SW480 (cell line): Measurements from ENCODE around the gene RHOV.

Experiments used
- DNase-seq: peaks from one replicate; pipeline ENCODE4 v3.0.0-alpha.2; 2016; ENCODE audit warnings: low spot score

Gene RHOV

DNA sequence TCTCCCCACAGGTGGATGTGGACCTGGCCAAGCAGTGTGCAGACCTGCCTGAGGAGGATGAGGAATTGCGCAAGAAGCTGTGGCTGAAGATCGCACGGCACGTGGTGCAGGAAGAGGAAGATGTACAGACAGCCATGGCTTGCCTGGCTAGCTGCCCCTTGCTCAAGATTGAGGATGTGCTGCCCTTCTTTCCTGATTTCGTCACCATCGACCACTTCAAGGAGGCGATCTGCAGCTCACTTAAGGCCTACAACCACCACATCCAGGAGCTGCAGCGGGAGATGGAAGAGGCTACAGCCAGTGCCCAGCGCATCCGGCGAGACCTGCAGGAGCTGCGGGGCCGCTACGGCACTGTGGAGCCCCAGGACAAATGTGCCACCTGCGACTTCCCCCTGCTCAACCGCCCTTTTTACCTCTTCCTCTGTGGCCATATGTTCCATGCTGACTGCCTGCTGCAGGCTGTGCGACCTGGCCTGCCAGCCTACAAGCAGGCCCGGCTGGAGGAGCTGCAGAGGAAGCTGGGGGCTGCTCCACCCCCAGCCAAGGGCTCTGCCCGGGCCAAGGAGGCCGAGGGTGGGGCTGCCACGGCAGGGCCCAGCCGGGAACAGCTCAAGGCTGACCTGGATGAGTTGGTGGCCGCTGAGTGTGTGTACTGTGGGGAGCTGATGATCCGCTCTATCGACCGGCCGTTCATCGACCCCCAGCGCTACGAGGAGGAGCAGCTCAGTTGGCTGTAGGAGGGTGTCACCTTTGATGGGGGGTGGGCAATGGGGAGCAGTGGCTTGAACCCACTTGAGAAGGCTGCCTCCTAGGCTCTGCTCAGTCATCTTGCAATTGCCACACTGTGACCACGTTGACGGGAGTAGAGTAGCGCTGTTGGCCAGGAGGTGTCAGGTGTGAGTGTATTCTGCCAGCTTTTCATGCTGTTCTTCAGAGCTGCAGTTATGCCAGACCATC lies 28.8 kb upstream of the RHOV start:
- no peak for DNase-seq

DNA sequence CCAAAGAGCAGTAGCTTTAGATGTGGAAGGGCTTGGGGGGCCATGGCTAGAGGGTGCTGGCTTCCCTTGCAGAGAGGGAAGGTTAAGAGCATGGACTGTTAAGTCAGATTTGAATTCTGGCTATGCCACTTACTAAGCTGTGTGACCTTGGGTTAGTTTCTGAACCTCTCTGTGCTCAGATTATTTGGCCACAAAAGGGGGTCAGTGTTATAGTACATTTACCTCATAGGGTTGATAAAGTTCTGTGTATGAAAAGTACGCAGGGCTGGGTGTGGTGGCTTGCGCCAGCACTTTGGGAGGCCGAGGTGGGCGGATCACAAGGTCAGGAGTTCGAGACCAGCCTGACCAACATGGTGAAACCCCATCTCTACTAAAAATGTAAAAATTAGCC lies 27.0 kb upstream of the RHOV start:
- DNase-seq: no peak

DNA sequence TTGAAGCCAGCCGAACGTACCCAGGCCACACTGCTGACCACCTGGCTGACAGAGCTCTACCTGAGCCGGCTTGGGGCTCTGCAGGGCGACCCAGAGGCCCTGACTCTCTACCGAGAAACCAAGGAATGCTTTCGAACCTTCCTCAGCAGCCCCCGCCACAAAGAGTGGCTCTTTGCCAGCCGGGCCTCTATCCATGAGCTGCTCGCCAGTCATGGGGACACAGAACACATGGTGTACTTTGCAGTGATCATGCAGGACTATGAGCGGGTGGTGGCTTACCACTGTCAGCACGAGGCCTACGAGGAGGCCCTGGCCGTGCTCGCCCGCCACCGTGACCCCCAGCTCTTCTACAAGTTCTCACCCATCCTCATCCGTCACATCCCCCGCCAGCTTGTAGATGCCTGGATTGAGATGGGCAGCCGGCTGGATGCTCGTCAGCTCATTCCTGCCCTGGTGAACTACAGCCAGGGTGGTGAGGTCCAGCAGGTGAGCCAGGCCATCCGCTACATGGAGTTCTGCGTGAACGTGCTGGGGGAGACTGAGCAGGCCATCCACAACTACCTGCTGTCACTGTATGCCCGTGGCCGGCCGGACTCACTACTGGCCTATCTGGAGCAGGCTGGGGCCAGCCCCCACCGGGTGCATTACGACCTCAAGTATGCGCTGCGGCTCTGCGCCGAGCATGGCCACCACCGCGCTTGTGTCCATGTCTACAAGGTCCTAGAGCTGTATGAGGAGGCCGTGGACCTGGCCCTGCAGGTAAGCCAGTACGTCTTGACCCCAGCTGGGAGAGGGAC lies 26.4 kb upstream of the RHOV start:
- DNase-seq: no peak

DNA sequence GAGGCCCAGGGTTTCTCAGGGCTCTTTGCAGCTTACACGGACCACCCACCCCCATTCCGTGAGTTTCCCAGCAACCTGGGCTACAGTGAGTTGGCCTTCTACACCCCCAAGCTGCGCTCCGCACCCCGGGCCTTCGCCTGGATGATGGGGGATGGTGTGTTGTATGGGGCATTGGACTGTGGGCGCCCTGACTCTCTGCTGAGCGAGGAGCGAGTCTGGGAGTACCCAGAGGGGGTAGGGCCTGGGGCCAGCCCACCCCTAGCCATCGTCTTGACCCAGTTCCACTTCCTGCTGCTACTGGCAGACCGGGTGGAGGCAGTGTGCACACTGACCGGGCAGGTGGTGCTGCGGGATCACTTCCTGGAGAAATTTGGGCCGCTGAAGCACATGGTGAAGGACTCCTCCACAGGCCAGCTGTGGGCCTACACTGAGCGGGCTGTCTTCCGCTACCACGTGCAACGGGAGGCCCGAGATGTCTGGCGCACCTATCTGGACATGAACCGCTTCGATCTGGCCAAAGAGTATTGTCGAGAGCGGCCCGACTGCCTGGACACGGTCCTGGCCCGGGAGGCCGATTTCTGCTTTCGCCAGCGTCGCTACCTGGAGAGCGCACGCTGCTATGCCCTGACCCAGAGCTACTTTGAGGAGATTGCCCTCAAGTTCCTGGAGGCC lies 25.6 kb upstream of the RHOV start:
- DNase-seq: no peak

DNA sequence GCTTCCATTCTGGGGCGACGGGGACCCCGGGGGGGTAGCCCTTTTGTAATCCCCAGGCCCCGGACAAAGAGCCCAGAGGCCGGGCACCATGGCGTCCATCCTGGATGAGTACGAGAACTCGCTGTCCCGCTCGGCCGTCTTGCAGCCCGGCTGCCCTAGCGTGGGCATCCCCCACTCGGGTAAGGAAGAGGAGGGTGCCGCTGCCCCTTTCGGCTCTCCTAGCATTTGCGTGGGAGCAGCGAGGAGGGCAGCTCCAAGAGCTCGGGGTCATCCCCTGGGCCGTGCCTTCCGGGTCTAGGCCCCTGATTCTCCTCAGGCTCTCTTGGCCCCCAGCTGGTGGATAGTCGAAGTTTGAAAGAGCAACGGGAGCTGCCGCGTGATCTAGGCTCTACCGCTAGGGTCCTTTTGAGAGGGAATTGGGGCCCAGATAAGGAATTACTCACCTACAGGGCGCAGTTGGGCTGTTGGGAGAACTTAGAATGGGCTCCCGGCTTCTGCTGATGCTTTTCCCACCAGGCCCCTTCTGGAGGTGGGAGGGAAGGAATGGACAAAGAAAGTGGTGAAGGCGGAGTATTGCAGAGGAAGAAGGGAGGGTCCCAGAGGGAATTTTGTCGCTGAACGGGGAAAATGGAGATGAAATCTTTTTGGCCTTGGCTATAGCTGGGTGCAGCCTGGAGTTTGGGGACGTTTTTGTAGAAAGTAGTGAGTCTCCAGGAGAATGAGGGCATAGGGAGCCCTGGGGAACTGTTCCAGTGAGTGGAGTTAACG lies 20.8 kb upstream of the RHOV start:
- DNase-seq: peak; percentile 76

DNA sequence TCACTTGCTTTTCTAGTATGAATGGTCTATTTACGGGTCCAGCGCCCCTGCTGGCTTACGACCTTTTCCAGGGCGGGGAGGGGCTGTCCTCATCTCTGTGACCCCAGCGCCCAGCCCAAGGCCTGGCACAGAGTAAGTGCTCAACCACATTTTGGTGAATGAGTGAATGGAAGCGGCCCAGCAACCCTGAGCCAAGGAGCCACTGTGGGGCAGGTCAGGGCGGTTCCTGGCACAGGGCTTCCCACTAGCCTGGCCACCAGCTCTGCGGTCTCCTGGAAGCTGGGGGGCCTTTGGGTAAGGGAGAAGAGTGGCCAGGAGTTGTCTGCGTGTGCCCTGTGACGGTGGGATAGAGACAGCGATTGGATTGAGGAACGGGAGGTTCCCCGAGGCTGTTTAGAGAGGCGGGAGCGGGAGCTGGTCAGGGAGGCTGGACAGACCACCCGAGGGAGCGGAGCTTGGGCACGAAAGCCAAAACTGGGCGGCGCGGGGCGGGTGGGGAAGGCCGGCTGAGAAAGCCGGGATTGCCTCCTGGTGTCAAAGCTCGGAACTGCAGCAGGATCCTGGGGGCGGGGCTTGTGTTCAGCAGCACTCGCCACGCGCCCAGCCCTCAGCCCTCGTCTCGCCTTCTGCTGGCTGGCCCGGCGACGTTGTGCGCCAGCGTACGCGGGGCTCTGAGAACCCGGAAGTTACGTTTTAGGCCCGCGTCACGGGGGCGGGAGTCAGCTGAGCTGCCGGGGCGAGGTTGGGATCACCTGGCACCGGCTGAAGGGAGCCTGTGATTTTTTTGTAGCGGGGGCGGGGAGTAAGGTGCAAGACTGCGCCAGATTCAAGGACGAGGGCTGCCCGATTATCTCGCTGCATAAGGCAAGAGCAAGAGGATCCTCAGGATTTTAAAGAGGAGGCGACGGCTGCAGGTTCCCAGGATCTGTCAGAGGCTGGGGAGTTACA lies 20.0 kb upstream of the RHOV start, which contains the start of gene VPS18:
Gene VPS18, plus strand, starts transcription at position 718 of the 948 bp plus-strand sequence. CDS start 319 bp downstream, outside the sequence.
- peak; percentile 93 for DNase-seq

DNA sequence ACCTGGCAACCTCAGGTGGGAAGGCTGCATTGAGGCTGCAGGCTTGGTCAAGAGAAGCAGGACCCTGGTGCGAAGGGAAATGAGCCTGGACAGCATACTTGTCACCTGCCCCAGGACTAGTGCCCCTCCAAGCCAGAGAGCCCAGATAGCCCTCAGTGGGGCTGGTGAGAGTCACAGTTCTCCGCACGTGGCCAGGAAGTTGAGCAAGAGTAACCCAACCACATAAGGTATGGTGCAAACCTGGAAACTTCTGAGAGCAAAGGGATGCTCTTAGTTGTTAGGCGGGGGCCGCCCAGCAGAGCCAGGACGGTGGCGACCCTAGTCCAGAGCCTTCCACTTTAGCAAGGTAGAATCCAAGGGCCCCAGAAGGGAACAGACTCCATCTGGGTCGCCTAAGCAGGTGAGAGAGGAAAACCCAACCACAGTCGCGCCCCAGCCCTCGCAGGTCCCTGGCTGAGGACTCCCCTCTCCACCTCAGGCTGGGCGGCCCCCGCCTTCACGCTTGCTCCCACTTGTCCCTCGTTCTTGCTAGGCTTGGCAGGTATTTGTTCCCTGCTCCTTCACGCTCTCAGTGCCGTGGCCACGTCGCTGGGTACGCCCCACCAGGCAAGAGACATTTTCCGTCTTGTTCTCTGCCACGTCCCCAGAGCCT lies 19.1 kb upstream of the RHOV start:
- no peak for DNase-seq

DNA sequence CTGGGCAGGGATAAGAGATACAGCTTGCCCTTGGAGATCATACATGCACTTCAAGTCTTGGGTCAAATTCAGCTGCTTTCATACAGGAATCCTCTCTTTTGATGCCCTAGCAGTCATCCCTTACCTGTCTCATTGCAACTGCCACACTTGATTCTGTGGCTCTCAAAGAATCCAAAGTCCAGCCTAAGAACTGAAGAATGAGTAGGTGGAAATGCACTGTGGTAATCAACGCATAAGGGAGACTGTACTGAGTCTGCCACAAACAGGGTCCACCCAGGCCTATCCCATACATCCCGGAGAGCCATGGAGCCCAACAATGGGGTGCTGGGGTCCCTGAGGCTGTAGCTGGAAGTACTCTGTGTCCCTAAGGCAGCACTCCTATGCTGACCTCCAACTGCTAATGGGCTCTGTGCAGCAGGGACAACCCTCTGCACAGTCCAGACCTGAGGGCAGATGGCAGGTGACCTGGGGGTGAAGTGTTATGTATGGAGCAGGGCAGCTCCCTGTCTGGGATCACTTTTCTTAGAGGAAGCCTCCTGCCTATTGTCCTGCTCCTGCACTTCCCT lies 18.5 kb upstream of the RHOV start:
- DNase-seq: no peak

DNA sequence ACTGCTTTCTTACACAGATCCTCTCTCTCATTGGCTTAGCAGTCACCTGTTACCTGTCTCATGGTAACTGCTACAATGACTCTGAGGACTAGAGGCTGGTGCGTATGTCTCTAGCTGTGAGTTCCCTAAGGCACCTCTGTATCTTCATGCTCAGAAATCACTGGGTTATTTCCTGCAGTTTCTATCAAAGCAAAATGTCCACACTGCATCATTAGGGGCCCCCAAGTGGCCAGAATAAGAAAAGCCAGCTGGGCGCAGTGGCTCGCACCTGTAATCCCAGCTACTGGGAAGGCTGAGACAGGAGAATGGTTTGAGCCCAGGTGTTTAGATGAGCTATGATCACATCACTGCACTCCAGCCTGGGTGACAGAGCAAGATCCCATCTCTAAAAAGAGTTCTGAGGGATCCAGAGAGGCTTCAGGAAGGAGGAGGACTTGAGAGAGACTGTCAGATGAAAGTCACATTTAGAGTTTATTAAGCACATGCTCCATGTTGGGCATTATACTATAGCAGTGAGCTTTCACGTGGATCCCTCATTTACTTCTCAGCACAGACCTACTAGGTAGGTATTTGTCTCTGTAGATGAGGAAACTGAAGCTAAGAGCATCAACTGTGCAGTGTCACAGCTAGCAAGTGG lies 17.9 kb upstream of the RHOV start:
- DNase-seq: peak; percentile 66

DNA sequence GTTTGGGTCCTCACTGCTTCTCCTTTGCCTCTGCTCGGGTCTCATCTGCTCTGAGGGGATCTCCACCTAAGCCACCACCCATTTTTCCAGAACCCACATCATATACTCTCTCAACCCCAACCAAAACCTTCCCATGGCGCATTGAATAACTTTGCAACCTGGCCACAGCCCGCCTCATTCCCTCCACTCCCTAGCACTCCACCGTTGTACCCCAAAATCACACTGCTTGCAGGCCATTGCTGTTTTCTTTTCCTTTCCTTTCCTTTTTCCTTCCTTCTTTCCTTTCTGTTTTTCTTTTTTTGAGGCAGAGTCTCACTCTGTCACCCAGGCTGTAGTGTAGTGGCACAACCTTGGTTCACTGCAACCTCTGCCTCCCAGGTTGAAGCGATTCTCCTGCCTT lies 17.1 kb upstream of the RHOV start:
- DNase-seq: no peak

DNA sequence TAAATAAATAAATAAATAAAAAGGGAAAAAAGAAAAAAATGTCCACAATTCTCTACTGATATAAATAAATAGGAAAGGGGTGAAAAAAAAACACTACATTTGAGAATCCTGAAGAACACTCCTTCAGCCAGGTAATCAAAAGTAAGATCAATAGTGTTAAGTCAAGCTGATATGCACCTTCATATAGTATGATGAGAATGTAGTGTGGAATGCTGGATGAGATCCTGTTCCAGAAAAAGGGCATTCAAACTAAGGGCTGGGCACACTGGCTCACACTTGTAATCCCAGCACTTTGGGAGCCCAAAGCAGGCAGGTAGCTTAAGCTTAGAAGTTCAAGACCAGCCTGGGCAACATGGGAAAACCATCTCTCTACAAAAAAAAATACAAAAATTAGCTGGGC lies 15.1 kb upstream of the RHOV start:
- DNase-seq: no peak

DNA sequence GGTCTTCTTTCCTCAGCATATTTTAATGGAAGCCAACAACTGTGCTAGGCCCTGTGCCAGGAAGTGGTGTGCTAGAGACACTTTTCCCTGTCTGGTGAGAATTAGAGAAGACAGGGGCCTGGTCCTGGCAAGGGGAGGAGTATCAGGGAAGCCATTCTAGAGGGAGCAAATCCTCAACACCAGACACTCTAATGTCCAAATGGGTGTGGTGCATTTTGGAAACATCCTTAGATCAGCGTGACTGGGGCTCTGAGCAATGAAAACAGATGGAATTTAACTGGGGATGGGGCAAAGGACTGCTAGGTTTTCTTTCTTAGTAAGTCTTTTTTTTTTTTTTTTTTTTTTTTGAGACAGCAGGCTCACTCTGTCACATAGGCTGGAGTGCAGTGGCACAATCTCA lies 12.6 kb upstream of the RHOV start:
- no peak for DNase-seq

DNA sequence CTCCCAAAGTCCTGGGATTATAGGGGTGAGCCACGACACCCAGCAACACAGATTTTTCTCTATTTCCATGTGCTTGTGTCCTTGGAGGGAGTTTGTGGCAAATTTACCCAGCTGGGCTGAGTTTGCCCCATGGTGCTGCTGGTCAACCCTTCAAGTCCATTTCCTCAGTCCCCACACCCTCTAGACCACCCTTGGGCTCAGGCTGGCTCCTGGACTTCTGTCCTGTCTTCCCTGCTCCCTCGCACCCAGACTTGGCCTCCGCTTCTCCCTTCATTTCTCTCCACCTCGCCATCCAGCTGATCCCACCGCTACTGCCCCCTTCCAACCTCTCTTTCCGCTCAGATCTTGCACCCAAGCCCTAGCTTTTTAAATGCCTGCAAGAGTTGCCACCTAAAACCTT lies 7.3 kb upstream of the RHOV start:
- DNase-seq: no peak

DNA sequence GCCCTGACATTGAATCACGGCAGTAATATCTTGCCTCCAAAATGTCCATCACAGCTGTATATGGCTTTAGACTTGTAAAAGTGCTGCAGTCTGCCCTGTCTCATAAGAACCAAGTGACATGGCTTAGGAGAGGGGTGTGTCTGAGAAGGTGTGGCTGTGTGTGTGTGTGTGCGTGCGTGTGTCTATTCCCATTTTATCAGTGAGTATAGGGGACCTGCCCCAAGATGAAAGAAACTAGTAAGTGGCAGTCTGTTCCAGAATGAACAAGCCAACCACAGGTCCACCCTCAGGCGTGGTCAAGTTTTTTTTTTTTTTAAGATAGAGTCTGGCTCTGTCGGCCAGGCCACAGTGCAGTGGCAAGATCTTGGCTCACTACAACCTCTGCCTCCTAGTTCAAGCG lies 5.6 kb upstream of the RHOV start:
- DNase-seq: peak; percentile 67

DNA sequence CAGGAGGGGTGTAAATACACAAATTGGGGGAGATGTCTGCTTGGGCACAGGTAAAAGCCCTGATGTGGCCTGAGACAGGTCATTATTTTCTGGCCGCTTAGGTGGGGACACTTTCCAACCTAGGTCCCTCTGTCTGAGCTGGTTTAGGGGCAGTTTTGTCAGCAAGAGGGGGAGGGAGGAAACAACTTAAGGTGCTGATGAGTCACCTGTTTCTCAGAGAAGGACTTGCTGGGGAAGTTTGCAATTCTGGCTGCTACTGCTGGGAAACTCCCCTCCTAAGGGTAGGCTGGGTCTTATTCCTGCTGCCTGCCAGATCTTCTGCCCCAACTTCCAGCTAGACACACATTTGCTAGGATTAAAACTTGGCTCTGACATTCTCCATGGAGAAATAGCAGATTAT lies 4.8 kb upstream of the RHOV start:
- peak; percentile 44 for DNase-seq

DNA sequence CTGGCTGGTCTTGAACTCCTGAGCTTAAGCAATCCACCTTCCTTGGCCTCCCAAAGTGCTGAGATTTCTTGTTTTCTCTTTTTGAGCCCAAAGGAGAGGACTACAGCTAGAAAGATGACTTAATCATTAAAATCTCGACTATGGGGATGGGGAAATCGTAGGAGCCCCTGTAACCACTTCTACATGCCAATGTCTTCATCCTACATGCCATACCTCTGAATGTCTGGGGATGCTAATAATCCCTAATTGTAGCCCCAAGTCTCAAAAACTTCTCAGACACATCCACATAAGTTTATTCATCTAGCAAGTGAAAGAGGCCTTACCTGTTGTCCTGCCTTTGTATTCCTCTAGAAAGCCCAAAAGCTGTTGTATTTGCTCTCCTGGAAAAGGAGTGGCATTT lies 3.7 kb upstream of the RHOV start:
- DNase-seq: no peak

DNA sequence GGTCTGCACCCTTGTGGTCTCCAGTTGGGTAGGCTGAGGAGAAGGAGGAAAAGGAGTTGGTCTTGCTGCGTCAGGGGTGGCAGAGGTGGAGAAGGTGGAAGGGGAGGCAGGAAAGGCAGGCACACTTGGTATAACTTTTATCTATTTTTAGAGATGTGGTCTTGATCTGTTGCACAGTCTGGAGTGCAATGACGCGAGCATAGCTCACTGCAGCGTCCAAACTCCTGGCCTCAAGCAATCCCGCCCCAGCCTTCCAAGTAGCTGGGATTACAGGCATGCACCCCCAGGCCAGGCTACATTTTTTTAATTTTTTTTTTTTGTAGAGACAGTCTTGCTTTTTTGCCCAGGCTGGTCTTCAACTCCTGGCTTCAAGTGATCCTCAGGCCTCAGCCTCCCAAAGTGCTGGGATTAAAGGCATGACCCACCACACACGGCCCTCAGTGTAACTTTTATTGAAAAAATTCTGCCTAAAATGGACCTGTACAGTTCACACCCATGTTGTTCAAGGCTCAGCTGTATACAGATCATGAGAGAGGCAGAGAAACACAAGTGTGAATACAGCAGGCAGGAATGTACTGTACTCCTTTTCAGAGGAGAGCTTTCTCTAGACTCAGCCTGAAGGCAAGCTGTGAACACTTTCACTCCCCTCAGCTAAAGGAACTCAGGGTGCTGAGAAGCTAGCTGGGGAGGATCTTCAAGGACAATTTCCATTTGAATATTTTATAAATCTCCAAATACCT lies 2.1 kb upstream of the RHOV start:
- DNase-seq: no peak
